IPS-15b (cell line): ENCODE data around the gene TXNRD1.
"Not testable (repeated sequence)": the region's sequence is repeated elsewhere in the genome, so short reads cannot be mapped to it uniquely, and the experiment has no call there.

ENCODE experiments used
- H3K27me3 ChIP-seq: one replicate; pipeline ENCODE4 v1.6.1; 2013; ENCODE audit warnings: low read length; ENCODE audit not compliant: control insufficient read depth, insufficient read depth
- H3K36me3 ChIP-seq: one replicate; pipeline ENCODE4 v1.6.1; 2013; ENCODE audit warnings: low read length; ENCODE audit not compliant: control insufficient read depth, insufficient read depth
- H3K4me1 ChIP-seq: one replicate; pipeline ENCODE4 v1.6.1; 2013; ENCODE audit warnings: mild to moderate bottlenecking, low read length; ENCODE audit not compliant: control insufficient read depth, insufficient read depth
- H3K4me3 ChIP-seq: one replicate; pipeline ENCODE4 v1.5.1; 2013; ENCODE audit warnings: low read depth, low read length
- H3K9ac ChIP-seq: one replicate; pipeline ENCODE4 v1.6.1; 2013; ENCODE audit warnings: low read depth, mild to moderate bottlenecking, low read length
- H3K9me3 ChIP-seq: one replicate; pipeline ENCODE4 v1.6.1; 2013; ENCODE audit warnings: mild to moderate bottlenecking, low read length; ENCODE audit not compliant: control insufficient read depth, insufficient read depth

Gene TXNRD1

DNA sequence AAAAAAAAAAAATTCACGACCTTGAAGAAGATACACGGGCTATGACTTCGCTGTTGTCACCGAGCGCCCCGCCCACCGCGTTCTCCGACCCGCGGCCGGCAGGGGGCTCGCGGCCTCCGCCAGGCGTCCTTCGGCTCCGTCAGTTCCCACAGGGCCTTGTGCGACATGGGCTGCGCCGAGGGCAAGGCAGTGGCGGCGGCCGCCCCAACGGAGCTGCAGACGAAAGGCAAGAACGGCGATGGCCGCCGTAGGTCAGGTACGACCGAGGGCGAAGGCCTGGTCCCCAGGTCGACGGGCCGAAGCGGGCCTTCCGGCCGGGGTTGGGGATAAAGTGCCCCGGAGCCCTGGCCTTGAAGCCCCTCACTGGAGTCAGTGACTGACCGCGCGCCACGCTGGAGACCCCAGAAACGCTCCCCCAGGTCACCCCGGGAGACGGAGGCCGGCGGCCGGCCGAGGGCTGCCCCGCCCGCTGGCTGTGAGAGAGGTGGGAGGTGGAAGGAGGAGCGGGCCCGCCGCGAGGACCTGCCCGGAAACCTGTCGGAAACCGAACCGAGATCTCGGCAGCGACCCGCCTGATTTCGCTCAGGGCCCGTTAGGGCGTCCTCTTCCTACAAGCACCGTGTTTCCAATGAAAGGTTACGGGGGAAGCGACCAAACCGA lies at the start of gene TXNRD1:
TXNRD1 (plus strand) TSS at position 142 of the 660 bp plus-strand sequence; CDS start at position 166, 24 bp downstream.
- Histone ChIP-seq H3K36me3 (no peaks in the 10 kb centered on the region), H3K9me3 (no peaks in the 10 kb centered on the region), H3K9ac (peak within 1 kb of the TSS; percentile 47), H3K27me3 (peaks cover 16% of the 10 kb centered on the region), H3K4me1 (no peaks in the 10 kb centered on the region), H3K4me3 (peak within 1 kb of the TSS; percentile 63)

DNA sequence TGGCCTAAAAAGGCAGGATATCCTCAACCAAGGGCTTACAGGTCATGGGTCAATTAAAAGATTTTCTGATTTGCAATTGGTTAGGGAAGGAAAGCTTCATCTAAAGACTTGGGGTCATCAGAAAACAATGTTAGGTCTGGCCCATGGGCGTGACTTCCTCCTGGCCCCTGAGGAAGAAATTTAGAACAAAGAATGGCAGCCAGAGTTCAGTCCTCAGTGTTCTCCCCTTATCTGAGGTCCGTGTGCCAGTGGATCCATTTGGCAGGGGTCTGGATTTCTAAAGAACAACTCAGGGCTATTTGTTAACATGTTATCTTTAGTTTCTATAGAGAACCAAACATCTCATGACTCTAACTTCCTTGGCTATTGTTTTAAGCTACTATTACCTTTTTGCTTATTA lies 49.8 kb upstream of the TXNRD1 start:
- no peaks in the 10 kb centered on the region for H3K36me3 ChIP-seq
- H3K27me3 ChIP-seq = no peaks in the 10 kb centered on the region
- no peak overlapping the region for H3K9ac ChIP-seq
- no peaks in the 10 kb centered on the region for H3K4me1 ChIP-seq
- H3K9me3 ChIP-seq = no peaks in the 10 kb centered on the region
- no peak overlapping the region for H3K4me3 ChIP-seq

DNA sequence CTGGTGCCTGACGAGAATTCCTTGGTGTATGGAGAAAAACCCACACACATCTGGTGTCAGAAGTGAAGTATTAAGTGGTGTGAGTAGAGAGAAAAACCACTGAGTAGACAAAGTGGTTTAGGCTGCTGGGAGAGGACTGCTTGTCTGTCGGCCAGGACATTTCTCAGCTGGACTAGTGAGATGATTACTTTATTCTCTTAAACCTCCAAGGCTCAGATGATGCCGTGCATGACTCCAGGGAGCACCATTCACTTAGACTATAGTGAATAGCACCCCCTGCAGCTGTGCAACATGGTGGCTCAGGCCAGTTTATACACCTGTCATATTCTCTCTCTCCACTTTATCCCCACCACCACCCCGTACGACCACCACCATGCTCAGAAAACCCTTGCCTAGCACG lies 49.1 kb upstream of the TXNRD1 start:
- no peaks in the 10 kb centered on the region for H3K36me3 ChIP-seq
- H3K27me3 ChIP-seq = no peaks in the 10 kb centered on the region
- H3K9me3 ChIP-seq = no peaks in the 10 kb centered on the region
- H3K4me3 ChIP-seq = no peak overlapping the region
- no peaks in the 10 kb centered on the region for H3K4me1 ChIP-seq
- H3K9ac ChIP-seq = no peak overlapping the region

DNA sequence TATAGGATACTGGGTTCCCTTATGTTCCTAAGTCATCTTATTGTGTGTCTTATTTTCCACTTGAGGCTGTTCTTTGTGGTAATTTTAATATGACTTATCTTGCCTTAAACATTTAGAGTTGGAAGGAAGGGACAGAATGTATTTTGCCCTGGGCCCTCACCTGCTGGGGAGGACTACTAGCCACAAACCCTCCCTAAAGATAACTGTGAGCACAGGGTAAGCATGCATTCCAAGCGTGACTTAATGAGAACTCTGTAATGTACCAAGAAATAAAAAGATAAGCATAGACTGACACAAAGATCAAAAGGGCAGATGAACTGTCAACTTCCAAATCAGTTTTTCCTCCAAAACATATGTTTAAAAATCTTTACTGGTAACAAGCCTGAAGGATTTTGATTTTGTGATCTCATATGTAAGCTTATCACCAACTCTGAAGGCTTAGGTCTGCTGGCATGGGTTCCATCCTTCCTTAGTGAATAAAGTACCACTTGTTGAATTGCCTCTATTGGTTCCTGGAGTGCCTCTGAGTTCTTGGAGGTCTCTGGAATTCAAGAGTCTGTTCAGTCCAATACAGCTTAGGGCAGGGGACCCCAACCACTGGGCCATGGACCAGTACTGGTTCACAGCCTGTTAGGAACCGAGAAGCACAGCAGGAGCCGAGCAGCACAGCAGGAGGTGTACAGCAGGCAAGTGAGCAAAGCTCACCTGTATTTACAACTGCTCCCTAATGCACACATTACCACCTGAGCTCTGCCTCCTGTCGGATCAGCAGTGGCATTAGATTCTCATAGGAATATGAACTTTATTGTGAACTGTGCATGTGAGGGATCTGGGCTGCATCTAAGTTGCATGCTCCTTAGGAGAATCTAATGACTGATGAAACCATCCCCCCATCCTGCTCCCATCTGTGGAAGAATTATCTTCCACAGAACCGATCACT lies 47.8 kb upstream of the TXNRD1 start:
- no peaks in the 10 kb centered on the region for H3K9me3 ChIP-seq
- H3K27me3 ChIP-seq = no peaks in the 10 kb centered on the region
- H3K4me3 ChIP-seq = no peak overlapping the region
- H3K4me1 ChIP-seq = peaks cover 5% of the 10 kb centered on the region
- no peaks in the 10 kb centered on the region for H3K36me3 ChIP-seq
- H3K9ac ChIP-seq = no peak overlapping the region

DNA sequence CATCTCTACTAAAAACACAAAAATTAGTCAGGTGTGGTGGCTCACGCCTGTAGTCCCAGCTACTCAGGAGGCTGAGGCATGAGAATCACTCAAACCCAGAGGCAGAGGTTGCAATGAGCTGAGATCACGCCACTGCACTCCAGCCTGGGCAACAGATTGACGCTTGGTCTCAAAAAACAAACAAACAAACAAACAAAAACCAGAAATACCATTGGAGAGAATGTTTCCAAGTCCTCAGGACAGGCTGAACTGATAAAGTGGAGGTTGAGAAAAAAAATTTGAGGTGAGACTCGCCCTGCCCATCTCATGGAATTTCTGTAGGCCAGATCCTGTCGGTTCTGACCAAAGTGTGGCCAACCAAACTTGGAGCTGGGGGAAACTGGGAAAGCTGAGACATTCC lies 47.0 kb upstream of the TXNRD1 start:
- Histone ChIP-seq H3K4me3 (no peak overlapping the region), H3K9me3 (no peaks in the 10 kb centered on the region), H3K9ac (no peak overlapping the region), H3K4me1 (peaks cover 5% of the 10 kb centered on the region), H3K27me3 (no peaks in the 10 kb centered on the region), H3K36me3 (no peaks in the 10 kb centered on the region)

DNA sequence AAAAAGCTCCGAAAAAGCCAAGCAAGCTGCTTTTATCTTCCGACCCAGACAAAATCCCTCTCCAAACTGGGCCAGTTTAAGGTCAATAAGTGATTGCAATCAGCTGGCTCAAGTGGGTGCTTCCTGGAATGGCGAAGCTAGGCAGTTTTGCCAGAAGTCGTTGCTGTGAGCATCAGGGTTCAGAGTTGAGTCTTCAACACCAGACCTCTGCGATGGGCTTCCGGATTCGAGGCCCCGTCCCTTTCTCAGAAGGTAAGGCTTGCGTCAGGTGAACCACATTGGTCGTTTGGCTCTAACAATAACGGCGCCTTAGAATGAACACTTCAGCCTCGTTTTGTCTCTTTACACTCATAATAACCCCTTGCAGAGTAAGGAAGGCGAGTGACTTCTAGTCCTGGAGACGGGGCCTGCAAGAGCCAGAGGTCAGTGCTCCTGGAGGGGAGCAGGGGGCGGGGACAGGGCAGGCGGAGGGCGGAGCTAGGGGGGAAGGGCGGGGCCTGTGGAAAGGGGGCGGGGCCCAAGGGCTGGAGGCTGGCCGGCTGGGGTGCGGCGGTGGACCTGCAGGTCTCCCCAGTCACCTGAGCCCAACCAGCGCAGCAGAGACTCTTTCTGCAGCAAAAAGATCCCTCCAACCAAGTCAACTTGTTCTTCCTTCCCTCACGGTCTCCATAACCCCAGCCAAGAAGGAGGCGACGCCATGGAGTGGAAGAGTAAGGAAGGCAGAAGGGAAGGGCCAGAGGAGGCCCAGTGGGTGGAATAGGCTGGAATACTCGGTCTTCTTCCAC lies 43.6 kb upstream of the TXNRD1 start:
- Histone ChIP-seq H3K9me3 (no peaks in the 10 kb centered on the region), H3K4me3 (peak overlapping the region; percentile 38), H3K4me1 (peaks cover 5% of the 10 kb centered on the region), H3K36me3 (no peaks in the 10 kb centered on the region), H3K9ac (no peak overlapping the region), H3K27me3 (no peaks in the 10 kb centered on the region)

DNA sequence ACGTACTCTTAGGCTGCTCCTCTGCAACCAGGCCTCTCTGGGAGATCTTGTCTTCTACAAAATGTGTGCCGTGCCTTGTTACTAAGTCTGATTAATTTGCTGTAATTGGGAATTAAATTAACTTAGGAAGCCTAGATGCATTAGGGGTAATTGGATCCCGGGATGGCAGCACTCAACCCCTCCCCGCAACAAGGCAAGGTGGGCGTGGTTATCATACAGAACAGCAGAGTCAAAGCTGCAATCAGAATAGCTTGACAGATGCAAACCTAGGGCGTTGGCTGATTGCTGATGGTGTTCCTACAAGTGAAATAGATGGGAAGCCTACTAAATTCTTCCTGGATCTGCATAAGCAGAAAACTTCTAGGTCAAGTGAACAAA lies 43.0 kb upstream of the TXNRD1 start:
- Histone ChIP-seq H3K9me3 (no peaks in the 10 kb centered on the region), H3K27me3 (no peaks in the 10 kb centered on the region), H3K36me3 (no peaks in the 10 kb centered on the region), H3K9ac (no peak overlapping the region), H3K4me3 (peak overlapping the region; percentile 38), H3K4me1 (peaks cover 5% of the 10 kb centered on the region)

DNA sequence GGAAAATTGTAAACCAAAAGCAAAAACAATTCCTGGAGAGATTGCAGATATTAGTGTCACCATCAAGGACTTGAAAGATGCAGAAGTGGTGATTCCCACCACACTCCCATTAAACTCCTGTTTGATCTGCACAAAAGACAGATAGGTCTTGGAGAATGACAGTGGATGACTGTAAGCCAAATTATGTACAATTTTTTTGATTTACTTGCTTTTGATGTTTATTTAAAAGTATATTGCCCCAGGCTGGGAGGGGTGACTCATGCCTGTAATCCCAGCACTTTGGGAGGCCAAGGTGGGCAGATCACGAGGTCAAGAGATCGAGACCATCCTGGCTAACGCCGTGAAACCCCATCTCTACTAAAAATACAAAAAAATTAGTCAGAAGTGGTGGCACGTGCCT lies 41.8 kb upstream of the TXNRD1 start:
- H3K4me3 ChIP-seq, H3K9me3 ChIP-seq, H3K4me1 ChIP-seq, H3K36me3 ChIP-seq, H3K27me3 ChIP-seq, H3K9ac ChIP-seq: not testable (repeated sequence)

DNA sequence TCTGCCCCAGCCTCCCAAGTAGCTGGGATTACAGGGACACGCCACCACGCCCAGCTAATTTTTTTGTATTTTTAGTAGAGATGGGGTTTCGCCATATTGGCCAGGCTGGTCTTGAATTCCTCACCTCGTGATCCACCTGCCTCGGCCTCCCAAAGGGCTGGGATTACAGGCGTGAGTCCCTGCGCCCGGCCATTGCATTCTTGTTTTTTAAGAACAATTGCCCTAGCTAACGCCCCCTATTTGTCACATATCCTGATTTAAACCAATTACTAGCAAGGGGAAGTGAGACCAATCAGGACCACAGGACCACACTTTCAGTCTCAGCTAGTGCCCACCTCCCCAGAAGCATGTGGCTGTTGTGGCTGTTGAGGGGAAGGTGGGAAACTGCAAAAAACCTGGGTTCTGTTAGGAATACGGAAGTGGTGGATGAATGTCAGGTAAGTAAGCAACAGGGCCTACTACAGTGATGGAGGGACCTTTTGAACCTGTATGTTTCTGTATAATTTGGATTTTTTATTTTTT lies 39.8 kb upstream of the TXNRD1 start:
- Histone ChIP-seq H3K4me1 (peaks cover 5% of the 10 kb centered on the region), H3K36me3 (no peaks in the 10 kb centered on the region), H3K27me3 (no peaks in the 10 kb centered on the region), H3K9me3 (no peaks in the 10 kb centered on the region), H3K9ac (no peak overlapping the region), H3K4me3 (no peak overlapping the region)

DNA sequence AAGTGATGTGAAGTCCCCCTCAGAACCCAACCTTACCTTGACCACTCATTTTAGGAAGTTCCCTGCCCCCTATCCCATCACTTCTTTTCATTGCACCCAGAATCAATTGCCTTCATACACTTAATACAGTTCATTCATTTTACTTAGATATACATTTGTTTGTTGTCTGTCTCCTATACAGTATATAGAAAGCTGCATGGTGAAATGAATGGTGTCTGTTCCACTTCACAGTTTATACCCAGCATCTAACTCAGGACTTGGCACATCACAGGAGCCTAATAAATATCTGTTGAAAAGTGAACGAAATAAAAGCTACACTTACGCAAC lies 38.3 kb upstream of the TXNRD1 start:
- Histone ChIP-seq H3K4me1 (peaks cover 2% of the 10 kb centered on the region), H3K4me3 (no peak overlapping the region), H3K9me3 (no peaks in the 10 kb centered on the region), H3K27me3 (no peaks in the 10 kb centered on the region), H3K36me3 (no peaks in the 10 kb centered on the region), H3K9ac (no peak overlapping the region)

DNA sequence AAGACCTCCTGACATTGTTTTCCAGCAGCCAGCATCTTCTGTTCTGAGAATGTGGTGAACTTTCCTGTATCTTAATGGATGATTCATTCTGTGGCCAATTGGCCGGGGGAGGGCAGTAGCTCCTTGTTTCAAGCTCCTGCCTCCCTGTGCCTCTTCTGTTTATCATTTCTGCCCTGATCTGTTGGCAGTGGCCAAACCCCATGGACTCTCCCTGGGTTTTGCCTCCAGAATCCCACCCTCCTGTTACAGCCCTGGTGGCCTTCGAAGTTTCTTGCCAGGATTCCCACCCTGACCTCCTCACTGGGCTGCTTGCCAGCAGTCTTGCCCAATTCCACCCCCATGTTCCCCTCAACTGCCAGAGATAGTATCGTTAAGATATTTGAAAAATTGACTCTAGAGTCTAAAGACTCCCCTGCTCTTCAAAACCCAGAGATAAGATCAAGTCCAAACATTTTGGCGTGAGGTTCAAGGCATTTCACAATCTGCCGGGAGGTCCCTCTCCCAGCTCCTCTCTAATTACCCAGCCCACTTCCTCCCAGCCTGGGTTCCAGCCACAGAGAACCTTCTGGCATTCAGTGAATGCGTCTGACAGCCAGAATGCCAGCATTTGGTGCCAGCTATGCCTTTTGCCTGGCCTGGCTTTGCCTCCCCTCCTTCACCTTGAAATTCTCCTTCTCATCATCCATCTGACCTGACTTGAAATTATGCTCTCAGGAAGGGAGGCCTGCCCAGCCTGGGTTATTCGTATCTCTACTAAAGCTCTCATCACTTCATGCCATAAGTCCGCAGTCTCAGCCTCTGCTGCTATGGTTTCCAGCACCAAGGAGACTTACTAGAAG lies 37.7 kb upstream of the TXNRD1 start:
- Histone ChIP-seq H3K27me3 (no peaks in the 10 kb centered on the region), H3K4me1 (no peaks in the 10 kb centered on the region), H3K9ac (no peak overlapping the region), H3K9me3 (no peaks in the 10 kb centered on the region), H3K36me3 (no peaks in the 10 kb centered on the region), H3K4me3 (no peak overlapping the region)
